Liver (tissue), 9 donors: ENCODE measurements around the gene ZYX. TPM values are rescaled to one million over a fixed set of nuclear protein-coding genes. Genes with fewer than 3 reads are reported as not detected.

Experiments used
- DNase-seq: peaks from one replicate; pipeline ENCODE4 v3.0.0-alpha.2; 2017; ENCODE audit warnings: low spot score
- H3K27ac ChIP-seq, 2 donors: one replicate each; pipeline ENCODE4 v1.7.0; 2013; ENCODE audit warnings: inconsistent platforms in 2 of 2, low read length in 2 of 2, control low read depth in 1 of 2, low read depth in 1 of 2, mild to moderate bottlenecking in 1 of 2
- H3K27me3 ChIP-seq, 4 donors: one replicate each; pipeline versions ENCODE4 v1.6.1 to v1.7.0; 2013; ENCODE audit warnings: low read length in 3 of 4, inconsistent platforms in 1 of 4, mild to moderate bottlenecking in 1 of 4, moderate library complexity in 1 of 4; ENCODE audit not compliant: control insufficient read depth in 4 of 4, insufficient read depth in 4 of 4
- H3K36me3 ChIP-seq, 4 donors: one replicate each; pipeline versions ENCODE4 v1.6.1 to v1.7.0; 2013; ENCODE audit warnings: low read length in 3 of 4, mild to moderate bottlenecking in 3 of 4, low read depth in 1 of 4, moderate library complexity in 1 of 4; ENCODE audit not compliant: control insufficient read depth in 4 of 4, insufficient read depth in 3 of 4
- H3K4me1 ChIP-seq, 4 donors: one replicate each; pipeline versions ENCODE4 v1.6.1 to v1.7.0; 2013; ENCODE audit warnings: low read length in 3 of 4, mild to moderate bottlenecking in 3 of 4, moderate library complexity in 1 of 4; ENCODE audit not compliant: control insufficient read depth in 4 of 4, insufficient read depth in 4 of 4
- H3K4me3 ChIP-seq, 3 donors: one replicate each; pipeline versions ENCODE4 v1.6.1 to v1.7.0; 2013; ENCODE audit warnings: low read length in 3 of 3, control low read depth in 1 of 3, low read depth in 1 of 3, mild to moderate bottlenecking in 1 of 3
- H3K9ac ChIP-seq, 2 donors: one replicate each; pipeline ENCODE4 v1.7.0; 2013; ENCODE audit warnings: low read length in 2 of 2, mild to moderate bottlenecking in 2 of 2, moderate library complexity in 2 of 2, control low read depth in 1 of 2, low read depth in 1 of 2
- H3K9me3 ChIP-seq, 4 donors: one replicate each; pipeline versions ENCODE4 v1.6.1 to v1.7.0; 2013; ENCODE audit warnings: low read length in 3 of 4; ENCODE audit not compliant: control insufficient read depth in 4 of 4
- EGR1 ChIP-seq, 2 donors: IDR thresholded peaks; 2 replicates each; pipeline ENCODE4 v1.6.1; 2016 to 2018; ENCODE audit warnings: antibody characterized with exemption in 2 of 2, low read depth in 2 of 2
- FOXA1 ChIP-seq: IDR thresholded peaks from 2 replicates; pipeline ENCODE4 v1.6.1; 2016; ENCODE audit warnings: antibody characterized with exemption
- FOXA2 ChIP-seq: IDR thresholded peaks from 2 replicates; pipeline ENCODE4 v1.6.1; 2016; ENCODE audit warnings: antibody characterized with exemption
- GABPA ChIP-seq, 2 donors: IDR thresholded peaks in 1 of 2; conservative IDR thresholded peaks in 1 of 2; 2 replicates each; pipeline ENCODE4 v1.6.1; 2016; ENCODE audit warnings: antibody characterized with exemption in 2 of 2, mild to moderate bottlenecking in 1 of 2, moderate library complexity in 1 of 2
- HNF4A ChIP-seq, 2 donors: conservative IDR thresholded peaks; 2 replicates each; pipeline ENCODE4 v1.6.1; 2016; ENCODE audit warnings: antibody characterized with exemption in 2 of 2, mild to moderate bottlenecking in 2 of 2
- HNF4G ChIP-seq: IDR thresholded peaks from 2 replicates; pipeline ENCODE4 v1.6.1; 2016; ENCODE audit warnings: antibody characterized with exemption
- JUND ChIP-seq, 2 donors: IDR thresholded peaks; 2 replicates each; pipeline ENCODE4 v1.6.1; 2016; ENCODE audit warnings: antibody characterized with exemption in 2 of 2
- MAX ChIP-seq: IDR thresholded peaks from 2 replicates; pipeline ENCODE4 v1.6.1; 2016; ENCODE audit warnings: antibody characterized with exemption
- NR2F2 ChIP-seq: IDR thresholded peaks from 2 replicates; pipeline ENCODE4 v1.6.1; 2016; ENCODE audit warnings: antibody characterized with exemption
- RAD21 ChIP-seq, 2 donors: IDR thresholded peaks; 2 replicates each; pipeline ENCODE4 v1.6.1; 2016; ENCODE audit warnings: antibody characterized with exemption in 2 of 2, mild to moderate bottlenecking in 2 of 2
- RXRA ChIP-seq, 2 donors: IDR thresholded peaks; 2 replicates each; pipeline ENCODE4 v1.6.1; 2017 to 2018; ENCODE audit warnings: antibody characterized with exemption in 2 of 2, mild to moderate bottlenecking in 1 of 2
- SP1 ChIP-seq: IDR thresholded peaks from 2 replicates; pipeline ENCODE4 v1.6.1; 2018; ENCODE audit warnings: antibody characterized with exemption, mild to moderate bottlenecking
- TAF1 ChIP-seq: conservative IDR thresholded peaks from 2 replicates; pipeline ENCODE4 v1.6.1; 2016; ENCODE audit warnings: antibody characterized with exemption, mild to moderate bottlenecking
- YY1 ChIP-seq: IDR thresholded peaks from 2 replicates; pipeline ENCODE4 v1.6.1; 2016; ENCODE audit warnings: antibody characterized with exemption, mild to moderate bottlenecking
- WGBS: extraction: QIAGEN DNeasy Blood & Tissue Kit; methylation state at CpG from one replicate; pipeline ENCODE4 v1.1.7; 2013; 5-methylcytosine and 5-hydroxymethylcytosine counted together
- polyA plus RNA-seq, 2 donors: library from polyadenylated mRNA; stranded (reverse) in 1 of 2; unstranded in 1 of 2; fragments of 200-250 nt in 1 of 2; fragments of >200 nt in 1 of 2; fragmentation: Nextera tagmentation in 1 of 2; extraction: Ambion mirVana in 1 of 2; gene quantifications; one replicate each; pipeline versions ENCODE4 v1.2.1 to v1.2.3, GENCODE V29; 2013 to 2015
- total RNA-seq, 2 donors: library from RNA; depleted of rRNA; stranded (reverse); fragments of >200 nt; gene quantifications; one replicate each; pipeline ENCODE4 v1.2.3, GENCODE V29; 2014
- TF ChIP-seq, protein P1 (sequence below): IDR thresholded peaks from 2 replicates; pipeline ENCODE4 v1.6.1; 2016; ENCODE audit warnings: antibody characterized with exemption
- TF ChIP-seq, protein P2 (sequence below): IDR thresholded peaks from 2 replicates; pipeline ENCODE4 v1.6.1; 2016; ENCODE audit warnings: antibody characterized with exemption
- TF ChIP-seq, protein P3 (sequence below): IDR thresholded peaks from 2 replicates; pipeline ENCODE4 v1.6.1; 2016; ENCODE audit warnings: antibody characterized with exemption, mild to moderate bottlenecking
- TF ChIP-seq, protein P4 (sequence below): fragments of 150-350 bp; IDR thresholded peaks from 2 replicates; pipeline ENCODE4 v1.5.1; 2017; ENCODE audit warnings: improper control_type of control experiment, low read depth, low read length; ENCODE audit not compliant: missing input control
- donor health status: healthy.
- donor health status: healthy.
- donor health status: healthy.
- donor health status: healthy.
- donor health status: healthy.

Gene ZYX
- total and polyA plus RNA-seq, 4 donors = 15.4 to 49.7 (median 16.5) TPM

GRCh38 chr7:143368387-143368786 lies 12.8 kb upstream of the ZYX start:
- H3K9me3 ChIP-seq = no peaks in the 10 kb centered on the region
- H3K4me3 ChIP-seq = no peak overlapping the region
- no peaks in the 10 kb centered on the region for H3K36me3 ChIP-seq
- no peak overlapping the region for H3K27ac ChIP-seq
- TF ChIP-seq GABPA (IDR thresholded peaks at IDR 0.05 in 1 of 2, conservative IDR thresholded peaks at IDR 0.05 in 1 of 2) = no peak
- TF ChIP-seq SP1 = no peak
- TF ChIP-seq, protein P1, sequence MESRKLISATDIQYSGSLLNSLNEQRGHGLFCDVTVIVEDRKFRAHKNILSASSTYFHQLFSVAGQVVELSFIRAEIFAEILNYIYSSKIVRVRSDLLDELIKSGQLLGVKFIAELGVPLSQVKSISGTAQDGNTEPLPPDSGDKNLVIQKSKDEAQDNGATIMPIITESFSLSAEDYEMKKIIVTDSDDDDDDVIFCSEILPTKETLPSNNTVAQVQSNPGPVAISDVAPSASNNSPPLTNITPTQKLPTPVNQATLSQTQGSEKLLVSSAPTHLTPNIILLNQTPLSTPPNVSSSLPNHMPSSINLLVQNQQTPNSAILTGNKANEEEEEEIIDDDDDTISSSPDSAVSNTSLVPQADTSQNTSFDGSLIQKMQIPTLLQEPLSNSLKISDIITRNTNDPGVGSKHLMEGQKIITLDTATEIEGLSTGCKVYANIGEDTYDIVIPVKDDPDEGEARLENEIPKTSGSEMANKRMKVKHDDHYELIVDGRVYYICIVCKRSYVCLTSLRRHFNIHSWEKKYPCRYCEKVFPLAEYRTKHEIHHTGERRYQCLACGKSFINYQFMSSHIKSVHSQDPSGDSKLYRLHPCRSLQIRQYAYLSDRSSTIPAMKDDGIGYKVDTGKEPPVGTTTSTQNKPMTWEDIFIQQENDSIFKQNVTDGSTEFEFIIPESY = no peak
- no peak for TF ChIP-seq FOXA1
- no peak for TF ChIP-seq NR2F2
- TF ChIP-seq HNF4G = no peak
- TF ChIP-seq JUND (IDR thresholded peaks at IDR 0.05) = no peak
- TF ChIP-seq, protein P2, sequence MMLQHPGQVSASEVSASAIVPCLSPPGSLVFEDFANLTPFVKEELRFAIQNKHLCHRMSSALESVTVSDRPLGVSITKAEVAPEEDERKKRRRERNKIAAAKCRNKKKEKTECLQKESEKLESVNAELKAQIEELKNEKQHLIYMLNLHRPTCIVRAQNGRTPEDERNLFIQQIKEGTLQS = no peak
- TF ChIP-seq MAX = no peak
- no peak for TF ChIP-seq HNF4A (conservative IDR thresholded peaks at IDR 0.05)
- TF ChIP-seq YY1 = no peak
- TF ChIP-seq, protein P3, sequence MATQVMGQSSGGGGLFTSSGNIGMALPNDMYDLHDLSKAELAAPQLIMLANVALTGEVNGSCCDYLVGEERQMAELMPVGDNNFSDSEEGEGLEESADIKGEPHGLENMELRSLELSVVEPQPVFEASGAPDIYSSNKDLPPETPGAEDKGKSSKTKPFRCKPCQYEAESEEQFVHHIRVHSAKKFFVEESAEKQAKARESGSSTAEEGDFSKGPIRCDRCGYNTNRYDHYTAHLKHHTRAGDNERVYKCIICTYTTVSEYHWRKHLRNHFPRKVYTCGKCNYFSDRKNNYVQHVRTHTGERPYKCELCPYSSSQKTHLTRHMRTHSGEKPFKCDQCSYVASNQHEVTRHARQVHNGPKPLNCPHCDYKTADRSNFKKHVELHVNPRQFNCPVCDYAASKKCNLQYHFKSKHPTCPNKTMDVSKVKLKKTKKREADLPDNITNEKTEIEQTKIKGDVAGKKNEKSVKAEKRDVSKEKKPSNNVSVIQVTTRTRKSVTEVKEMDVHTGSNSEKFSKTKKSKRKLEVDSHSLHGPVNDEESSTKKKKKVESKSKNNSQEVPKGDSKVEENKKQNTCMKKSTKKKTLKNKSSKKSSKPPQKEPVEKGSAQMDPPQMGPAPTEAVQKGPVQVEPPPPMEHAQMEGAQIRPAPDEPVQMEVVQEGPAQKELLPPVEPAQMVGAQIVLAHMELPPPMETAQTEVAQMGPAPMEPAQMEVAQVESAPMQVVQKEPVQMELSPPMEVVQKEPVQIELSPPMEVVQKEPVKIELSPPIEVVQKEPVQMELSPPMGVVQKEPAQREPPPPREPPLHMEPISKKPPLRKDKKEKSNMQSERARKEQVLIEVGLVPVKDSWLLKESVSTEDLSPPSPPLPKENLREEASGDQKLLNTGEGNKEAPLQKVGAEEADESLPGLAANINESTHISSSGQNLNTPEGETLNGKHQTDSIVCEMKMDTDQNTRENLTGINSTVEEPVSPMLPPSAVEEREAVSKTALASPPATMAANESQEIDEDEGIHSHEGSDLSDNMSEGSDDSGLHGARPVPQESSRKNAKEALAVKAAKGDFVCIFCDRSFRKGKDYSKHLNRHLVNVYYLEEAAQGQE = no peak
- TF ChIP-seq FOXA2 = no peak
- TF ChIP-seq RAD21 (IDR thresholded peaks at IDR 0.05) = no peak
- no peak for TF ChIP-seq TAF1
- TF ChIP-seq RXRA (IDR thresholded peaks at IDR 0.05) = no peak
- no peak for TF ChIP-seq EGR1 (IDR thresholded peaks at IDR 0.05; ENCODE audit: low read depth in 2 of 2)
- TF ChIP-seq, protein P4, sequence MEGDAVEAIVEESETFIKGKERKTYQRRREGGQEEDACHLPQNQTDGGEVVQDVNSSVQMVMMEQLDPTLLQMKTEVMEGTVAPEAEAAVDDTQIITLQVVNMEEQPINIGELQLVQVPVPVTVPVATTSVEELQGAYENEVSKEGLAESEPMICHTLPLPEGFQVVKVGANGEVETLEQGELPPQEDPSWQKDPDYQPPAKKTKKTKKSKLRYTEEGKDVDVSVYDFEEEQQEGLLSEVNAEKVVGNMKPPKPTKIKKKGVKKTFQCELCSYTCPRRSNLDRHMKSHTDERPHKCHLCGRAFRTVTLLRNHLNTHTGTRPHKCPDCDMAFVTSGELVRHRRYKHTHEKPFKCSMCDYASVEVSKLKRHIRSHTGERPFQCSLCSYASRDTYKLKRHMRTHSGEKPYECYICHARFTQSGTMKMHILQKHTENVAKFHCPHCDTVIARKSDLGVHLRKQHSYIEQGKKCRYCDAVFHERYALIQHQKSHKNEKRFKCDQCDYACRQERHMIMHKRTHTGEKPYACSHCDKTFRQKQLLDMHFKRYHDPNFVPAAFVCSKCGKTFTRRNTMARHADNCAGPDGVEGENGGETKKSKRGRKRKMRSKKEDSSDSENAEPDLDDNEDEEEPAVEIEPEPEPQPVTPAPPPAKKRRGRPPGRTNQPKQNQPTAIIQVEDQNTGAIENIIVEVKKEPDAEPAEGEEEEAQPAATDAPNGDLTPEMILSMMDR = no peak
- H3K27me3 ChIP-seq = peaks cover 0 to 2% (median under 1%) of the 10 kb centered on the region in 4 donors
- no peak for DNase-seq
- H3K9ac ChIP-seq = no peak overlapping the region
- H3K4me1 ChIP-seq = peaks cover 0 to 6% (median 3%) of the 10 kb centered on the region in 4 donors
- WGBS = 97% methylated on average over 1 of the region's 1 CpG
